22Rv1 (cell line): ENCODE results near the gene C5orf47.

ENCODE experiments used
- CTCF ChIP-seq: fragments of 450-650 bp; IDR thresholded peaks from 2 replicates; pipeline ENCODE4 v1.5.1; 2017; ENCODE audit warnings: mild to moderate bottlenecking
- ZFX ChIP-seq: fragments of 450-650 bp; IDR thresholded peaks from 2 replicates; pipeline ENCODE4 v1.6.1; 2017; ENCODE audit warnings: antibody characterized with exemption, borderline replicate concordance

GRCh38 chr5:174030286-174030685, 41.3 kb downstream of the C5orf47 start:
- TF ChIP-seq CTCF, result no peak
- TF ChIP-seq ZFX, result no peak
